NCI-H2196 treated with DMSO at 0.1 percent for 48 hours (cell line): Measurements from ENCODE around the gene KLHDC4.
"Not testable (repeated sequence)": the region's sequence is repeated elsewhere in the genome, so short reads cannot be mapped to it uniquely, and the experiment has no call there.

Source experiments
- DNase-seq: peaks from one replicate; lab custom pipeline; 2025; ENCODE audit not compliant: unreplicated experiment; lab: John Stamatoyannopoulos, UW

The KLHDC4 gene

DNA sequence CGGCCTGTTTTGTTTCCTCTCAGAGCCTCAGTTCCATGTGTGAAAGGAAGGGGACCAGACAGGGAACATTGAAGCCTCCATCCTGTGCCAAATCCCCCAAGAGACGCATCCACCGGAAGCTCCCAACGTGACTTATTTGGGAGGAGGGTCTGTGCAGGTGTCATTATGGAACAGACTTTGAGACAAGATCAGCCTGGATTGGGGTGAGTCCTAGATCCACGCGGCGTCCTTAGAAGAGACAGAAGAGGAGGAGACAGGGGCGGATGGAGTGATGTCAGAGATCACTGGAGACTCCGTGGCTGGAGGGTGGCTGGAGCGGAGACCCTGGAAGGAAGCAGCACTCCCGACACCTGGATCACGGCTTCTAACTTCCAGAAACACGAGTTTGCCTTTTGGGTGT lies 80.0 kb downstream of the KLHDC4 start:
- no peak for DNase-seq

DNA sequence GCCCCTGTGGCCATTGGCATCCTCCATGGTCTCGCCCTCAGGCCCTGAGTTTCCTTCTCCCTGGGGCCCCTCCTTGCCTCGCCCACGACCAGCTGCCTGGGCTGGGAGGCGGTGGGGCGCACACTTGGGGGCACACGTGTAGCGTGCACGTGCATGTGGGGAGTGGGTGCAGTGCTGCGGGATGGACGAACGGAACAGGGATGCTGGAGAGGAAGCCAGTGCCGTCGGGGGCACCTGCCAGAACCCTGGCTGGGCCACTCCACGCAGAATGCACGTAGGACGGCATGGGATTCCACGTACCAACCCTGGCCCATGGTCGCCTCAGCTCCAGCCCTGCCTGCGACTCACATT lies 80.4 kb downstream of the KLHDC4 start:
- DNase-seq = no peak

DNA sequence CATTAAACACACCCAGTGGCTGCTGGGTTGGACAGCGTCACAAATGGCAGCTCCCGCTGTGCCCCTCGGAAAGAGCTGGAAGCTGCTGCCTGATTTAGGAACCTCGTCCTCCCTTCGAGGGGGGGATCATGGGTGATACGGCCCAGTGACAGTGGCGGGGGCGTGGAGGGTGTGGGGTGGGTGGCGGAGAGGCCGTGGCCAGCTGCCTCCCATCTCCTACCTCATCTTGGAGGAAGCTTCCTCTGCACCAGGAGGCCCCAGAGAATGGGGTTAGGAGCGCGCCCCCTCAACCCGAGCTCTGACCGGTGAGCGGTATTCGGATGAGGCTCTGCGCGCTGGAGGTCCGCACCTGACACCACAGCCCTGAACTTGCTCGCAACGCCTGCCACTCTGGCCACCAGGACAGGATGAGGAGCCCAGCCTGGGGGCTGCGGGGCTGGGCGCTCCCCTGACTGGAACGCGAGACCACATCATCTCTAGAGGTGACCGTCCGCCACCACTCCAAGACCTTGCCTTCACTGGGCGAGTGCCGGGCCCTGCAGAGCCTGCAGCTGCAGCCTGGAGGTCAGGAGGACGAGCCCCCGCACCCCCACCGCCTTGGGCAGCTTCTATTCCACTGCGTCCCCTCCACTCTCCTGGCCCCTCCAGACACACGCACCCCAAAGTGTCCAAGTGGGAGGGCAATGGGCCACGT lies 80.9 kb downstream of the KLHDC4 start:
- no peak for DNase-seq

DNA sequence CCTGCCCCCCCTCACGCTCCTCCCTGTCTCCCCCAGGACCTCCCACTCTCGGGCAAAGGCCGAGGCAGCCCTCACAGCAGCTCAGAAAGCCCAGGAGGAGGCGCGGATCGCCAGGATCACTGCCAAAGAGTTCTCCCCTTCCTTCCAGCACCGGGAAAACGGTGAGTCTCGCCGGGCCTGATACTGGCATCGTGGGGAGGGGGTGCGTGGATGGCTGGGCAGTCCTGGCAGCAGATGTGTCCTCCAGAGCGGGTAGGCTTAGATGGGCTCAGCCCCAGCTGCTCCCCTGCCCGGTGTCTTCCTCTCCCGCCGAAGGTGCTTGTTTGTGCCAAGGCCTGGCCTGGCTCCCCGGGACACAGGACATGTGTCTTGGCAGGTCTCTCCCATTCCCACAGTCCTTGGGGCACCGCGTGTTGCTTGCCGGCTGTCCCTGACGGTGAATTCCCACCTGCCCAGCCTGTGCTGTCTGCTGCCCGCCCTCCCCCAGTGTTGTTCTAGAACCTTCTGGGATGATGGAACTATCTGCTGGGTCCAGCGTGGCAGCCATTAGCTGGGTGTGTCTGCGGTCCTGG lies 81.6 kb downstream of the KLHDC4 start:
- no peak for DNase-seq

DNA sequence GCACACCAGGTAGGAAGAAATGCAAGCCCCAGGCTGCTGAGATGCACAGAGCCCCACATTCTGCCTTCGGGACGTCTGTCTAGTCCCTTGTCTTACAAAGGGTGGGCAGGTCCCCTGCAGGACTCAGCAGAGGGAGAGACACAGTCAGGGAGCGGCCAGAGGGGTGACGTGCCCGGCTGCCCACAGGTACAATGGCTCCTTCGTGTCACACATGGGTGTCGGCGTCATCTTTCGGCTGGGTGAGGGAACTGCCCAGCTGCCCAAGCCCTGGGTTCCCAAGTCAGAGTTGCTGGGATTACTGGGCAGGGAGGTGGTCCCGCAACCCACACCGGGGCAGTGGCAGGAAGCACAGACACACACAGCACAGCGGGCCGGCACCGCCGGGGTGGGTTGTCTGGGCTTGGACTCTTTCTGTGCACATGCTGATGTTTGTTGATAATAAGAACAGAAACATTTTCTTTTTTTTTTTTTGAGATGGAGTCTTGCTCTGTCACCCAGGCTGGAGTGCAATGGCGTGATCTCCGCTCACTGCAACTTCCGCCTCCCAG lies 82.9 kb downstream of the KLHDC4 start:
- DNase-seq = no peak

DNA sequence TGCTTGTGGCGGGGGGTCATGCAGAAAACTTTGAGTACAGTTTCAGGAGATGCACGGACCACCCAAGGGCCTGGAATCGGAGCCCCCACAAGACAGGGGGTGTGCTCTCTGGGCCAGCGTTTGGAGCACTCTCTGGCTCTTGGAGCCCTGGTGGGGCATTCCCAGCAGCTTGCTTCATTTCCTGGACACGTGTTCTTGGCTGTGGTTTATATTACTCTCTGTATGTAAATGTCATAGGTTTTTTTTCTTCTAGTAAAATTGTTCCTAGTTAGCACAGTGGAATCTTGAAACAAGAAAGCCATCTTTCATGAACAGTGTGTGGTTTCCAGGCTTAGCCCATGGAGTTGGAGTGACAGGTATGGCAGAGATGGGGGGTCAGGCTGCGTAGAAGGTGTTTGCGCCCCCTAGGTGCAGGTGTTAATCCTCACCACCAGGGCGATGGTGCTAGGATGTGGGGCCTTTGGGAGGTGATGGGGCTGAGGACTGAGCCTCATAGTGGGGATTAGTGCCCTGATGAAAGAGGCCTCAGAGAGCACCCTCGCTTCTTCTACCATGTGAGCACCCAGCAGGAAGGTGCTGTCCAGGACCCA lies 83.7 kb downstream of the KLHDC4 start:
- no peak for DNase-seq

DNA sequence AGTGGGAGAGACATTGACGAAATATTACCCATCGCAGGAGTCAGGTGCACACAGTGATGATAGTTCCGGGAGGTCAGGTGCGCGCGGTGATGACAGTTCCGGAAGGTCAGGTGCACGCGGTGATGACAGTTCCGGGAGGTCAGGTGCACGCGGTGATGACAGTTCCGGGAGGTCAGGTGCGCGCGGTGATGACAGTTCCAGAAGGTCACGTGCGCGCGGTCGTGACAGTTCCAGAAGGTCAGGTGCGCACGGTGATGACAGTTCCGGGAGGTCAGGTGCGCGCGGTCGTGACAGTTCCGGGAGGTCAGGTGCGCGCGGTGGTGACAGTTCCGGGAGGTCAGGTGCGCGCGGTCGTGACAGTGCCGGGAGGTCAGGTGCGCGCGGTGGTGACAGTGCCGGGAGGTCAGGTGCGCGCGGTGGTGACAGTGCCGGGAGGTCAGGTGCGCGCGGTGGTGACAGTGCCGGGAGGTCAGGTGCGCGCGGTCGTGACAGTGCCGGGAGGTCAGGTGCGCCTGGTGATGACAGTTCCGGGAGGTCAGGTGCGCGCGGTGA lies 84.7 kb downstream of the KLHDC4 start:
- DNase-seq = not testable (repeated sequence)

DNA sequence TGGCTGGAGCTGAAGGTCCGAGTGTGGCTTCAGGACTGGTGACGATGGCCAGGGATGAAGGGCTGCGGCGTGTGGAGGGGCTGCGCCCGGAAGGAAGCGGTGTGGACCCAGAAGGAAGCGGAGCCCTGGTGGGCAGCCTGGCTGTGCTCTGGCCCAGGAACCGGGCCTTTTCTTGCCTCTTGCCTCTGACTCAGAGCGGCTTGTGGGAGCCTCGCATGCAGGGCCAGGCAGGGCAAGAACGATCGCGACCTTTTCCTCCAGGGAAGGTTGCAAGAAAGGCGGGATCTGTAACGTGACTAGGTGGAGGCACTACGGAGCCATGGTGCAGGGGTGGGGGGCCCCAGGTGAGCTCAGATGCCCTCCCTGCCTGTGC lies 85.5 kb downstream of the KLHDC4 start:
- DNase-seq = no peak

DNA sequence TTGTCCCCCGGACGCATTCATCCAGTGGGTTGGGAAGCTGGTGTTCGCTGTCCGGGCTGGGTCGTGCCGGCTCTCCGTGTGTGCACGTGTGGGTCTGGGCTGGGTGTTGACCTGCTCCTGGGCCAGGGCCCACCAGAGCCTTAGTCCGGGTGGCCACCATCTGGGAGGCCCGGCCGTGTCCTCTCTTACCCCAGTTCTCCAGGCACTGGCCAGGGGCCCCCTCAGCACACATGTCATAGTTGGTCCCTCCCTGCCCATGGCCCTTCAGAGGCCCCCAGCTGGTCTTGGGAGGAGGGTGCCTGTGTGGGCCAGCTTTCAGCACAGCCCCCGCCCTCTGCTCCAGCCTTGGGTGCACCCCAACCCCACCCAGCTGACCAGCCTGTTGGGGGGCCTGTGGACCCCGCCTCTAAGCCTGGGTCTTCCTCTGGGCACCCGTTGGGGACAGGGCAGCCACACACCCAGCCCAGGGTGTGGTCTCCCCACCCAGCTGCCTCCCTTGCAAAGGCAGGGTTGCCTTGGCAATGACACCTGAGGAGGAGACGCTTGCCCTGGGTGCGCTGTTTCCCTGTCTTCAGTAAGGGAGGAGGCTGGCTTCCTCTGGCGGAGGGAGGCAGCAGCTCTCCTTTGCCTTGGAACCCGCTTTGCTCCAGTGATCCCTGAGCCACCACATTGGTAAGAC lies 86.1 kb downstream of the KLHDC4 start:
- no peak for DNase-seq

DNA sequence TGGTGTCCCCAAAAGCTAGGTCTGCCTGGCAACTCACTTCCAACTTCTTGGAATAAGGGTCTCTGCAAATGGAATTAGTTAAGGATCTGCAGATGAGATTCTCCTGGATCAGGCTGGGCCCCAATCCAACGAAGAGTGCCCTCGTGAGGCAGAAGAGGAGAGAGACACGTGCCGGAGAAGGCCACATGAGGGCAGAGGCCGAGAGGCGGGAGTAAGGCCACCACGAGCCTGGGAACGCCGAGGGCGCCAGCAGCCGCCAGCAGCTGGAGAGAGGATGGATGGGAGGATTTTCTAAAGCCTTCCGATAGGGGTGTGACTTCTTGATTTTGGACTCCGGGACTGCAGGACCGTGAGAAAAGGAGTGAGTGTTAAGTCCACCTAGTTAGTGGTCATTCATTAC lies 87.2 kb downstream of the KLHDC4 start:
- no peak for DNase-seq

DNA sequence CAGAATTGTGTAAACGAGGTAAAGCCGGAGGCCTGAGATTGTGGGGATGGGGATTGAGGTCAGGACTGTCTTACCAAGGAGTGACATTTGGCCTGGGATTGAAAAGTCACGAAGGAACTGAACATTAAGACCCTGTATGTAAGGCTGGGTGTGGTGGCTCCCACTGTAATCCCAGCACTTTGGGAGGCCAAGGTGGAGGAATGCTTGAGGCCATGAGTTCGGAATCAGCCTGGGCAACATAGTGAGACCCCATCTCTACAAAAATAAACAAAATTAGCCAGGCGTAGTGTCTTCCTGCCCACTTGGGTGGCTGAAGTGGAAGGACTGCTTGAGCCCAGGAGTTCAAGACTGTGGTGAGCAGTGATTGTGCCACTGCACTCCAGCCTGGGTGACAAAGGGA lies 88.0 kb downstream of the KLHDC4 start:
- DNase-seq = no peak

DNA sequence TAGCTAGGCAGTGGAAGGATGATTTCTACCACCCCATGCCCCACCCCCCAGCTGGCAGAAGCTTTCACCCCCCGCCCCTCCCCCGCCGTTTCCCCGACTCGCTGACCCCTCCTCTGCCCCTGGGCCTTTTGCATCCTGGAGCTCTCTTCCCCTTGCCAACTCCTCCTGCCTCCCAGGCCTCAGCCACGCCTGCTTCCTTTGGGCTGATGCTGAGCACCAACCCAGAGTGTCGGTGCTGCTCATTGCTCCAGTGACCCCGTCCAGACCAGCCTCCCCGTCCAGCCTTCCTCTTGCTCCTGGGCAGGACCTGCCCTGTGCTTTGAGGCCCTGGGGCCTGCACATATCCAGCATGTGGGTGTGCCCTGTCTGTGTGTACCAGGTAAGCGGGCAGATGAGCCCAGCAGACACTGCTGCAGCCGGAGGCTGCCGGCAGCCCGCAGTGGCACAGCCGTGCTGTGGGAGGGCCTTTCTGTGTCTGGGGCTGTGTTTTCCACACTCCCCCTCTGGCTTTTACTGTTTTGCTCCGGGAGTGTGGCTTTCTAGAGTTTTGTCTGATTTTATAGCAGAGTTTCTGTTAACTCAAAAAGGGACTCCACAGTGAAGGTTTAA lies 90.6 kb downstream of the KLHDC4 start:
- no peak for DNase-seq

DNA sequence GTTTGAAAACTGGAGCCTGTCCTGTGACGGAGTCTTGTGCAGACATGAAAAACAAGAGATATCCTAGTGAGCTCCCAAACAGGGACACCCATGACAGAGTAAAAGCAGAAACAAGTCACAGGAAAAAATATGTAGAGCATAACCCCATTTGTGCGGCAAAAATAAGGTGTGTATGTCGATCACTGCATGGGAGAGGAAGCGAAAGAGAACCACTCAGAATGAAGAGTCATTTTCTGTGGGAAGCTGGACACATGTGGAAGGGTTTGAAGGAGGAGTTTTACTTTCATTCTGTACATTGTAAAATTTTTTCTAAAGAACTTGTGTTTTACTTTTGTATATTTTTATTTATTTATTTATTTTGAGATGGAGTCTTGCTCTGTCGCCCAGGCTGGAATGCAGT lies 91.4 kb downstream of the KLHDC4 start:
- no peak for DNase-seq

DNA sequence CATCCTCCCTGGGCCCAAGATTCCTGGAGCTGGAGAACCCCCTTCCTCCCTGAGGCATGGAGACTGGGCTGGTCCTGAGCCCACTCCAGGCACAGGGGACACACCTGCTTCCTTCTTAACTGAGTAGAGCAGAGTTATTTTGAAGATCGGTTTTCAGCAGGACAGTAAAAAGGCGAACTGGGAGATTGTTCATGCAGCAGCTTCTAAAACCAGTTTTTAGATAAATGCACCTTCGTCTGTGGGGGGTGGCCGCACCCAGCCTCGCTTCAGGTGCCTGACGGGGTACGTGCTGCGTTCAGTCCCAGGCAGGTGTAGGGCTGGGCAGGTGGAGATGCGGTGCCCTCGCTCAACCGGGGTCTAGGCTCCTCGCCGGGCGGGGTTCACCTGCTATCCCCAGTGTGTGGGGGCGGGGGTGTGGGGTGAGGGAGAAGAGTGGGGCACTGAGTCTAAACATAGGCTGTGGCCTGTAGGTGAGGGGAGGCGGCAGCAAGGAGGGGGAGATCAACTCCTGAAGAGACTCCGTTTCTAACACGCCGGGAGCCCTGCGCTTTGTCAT lies 94.0 kb downstream of the KLHDC4 start:
- DNase-seq = no peak

DNA sequence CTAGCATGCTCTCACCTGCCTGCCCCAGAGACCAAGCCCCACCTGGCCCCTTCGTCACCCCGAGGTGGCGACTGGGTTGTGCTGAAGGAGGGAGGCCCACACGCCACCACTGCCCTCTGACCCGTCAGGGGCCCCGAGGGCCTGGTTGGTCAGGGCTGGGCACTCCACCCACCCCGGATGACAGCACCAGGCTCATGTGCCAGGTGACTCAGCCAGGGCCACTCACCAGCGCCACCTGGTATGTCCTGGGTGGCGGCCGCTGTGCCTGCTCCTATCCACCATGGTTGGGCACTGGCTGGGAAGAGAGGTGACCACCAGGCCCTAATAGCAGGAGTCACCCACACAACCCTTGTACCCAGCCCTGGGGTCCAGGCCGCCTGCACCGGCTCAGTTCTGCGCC lies 94.6 kb downstream of the KLHDC4 start:
- no peak for DNase-seq

DNA sequence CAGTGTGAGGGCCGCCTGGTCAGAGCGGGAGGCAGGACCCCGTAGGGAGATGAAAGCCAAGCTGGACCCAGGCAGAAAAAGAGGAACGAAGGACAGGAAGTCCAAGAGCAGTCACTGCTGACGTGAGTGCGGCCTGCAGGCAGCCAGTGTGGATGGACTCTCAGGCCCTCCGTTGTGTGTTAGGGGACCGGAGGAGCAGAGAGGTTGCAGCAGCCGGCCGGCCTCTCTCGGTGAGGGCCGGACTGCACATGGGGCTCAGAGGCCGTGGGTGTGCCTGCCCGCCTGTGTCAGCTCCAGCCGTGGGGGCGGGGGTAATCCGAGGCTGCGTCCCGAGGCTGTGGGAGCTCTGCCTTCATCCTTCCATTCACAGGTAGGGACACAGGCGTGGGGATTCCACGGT lies 96.1 kb downstream of the KLHDC4 start:
- DNase-seq = no peak

DNA sequence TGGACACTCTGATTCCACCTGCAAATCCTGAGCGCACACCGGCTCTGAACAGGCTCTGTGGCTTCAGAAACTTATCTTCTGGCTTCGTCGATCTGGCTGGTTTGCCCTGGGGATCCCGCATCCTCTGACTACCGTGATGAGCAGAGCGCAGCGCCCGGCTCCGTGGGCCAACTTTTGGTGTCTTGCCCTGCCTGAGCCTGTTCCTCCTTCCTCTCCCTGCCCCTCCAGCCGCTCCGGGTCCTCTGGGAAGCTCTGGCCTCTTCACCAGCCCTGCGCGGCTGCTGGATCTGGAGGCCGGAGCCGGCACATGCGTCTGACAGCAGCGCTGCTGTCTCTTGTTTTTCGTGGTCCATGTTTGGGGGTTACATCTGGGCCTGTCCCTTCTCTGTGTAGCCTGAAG lies 97.8 kb downstream of the KLHDC4 start:
- no peak for DNase-seq

DNA sequence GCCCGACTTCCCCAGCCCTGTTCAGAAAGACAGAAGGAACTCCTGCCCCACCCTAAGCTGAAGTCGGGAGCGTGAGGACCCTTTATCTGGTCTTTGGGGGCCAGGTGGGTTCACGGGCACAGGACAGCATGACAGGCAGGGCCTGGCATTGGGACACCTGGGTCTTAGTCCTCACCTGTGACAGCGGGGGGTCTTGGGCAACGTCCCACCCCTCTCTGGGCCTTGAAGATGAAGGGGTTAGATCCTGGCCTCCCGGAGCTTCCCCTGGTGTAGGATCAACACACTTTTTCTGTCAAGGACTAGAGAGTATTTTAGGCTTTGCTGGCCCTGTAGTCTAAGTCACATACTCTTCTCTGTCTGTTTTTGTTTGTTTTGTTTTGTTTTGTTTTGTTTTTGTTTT lies 98.3 kb downstream of the KLHDC4 start:
- no peak for DNase-seq

DNA sequence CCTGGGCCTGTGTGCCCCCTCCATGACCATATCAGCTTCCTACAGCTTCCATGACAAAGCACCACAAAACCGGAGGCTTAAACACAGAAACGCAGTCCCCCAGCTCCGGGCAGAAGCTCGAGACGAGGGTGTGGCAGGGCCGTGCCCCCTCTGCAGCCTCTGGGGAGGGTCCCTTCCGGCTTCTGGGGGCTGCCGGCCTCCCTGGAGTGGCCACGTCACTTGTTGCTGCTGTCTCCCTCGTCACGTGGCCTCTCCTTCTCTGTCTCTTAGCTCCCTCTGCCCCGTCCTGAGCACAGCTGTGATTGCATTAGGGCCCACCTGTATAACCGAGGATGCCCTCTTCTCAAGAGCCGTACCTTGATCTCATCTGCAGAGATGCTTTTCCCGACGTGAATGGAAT lies 98.9 kb downstream of the KLHDC4 start:
- no peak for DNase-seq

DNA sequence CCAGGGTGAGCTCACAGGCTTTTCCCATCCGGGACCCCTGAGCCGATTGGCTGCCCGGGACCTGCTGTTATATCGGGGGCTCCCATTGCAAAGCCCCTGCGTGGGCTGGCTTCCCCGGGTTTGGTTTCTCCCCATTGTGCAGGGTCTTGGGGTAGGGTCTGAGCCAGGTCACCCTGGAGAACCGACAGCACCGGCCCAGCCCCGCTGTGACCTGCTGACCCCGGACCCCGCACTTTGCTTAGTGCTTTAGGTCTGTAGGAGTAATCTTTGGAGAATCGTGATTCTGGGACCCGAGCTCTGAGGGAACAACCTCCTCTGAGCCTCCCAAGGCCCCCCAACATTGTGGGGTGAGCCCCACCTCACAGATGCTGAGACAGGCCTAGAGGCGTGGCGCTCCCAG lies 100.6 kb downstream of the KLHDC4 start:
- DNase-seq = no peak

DNA sequence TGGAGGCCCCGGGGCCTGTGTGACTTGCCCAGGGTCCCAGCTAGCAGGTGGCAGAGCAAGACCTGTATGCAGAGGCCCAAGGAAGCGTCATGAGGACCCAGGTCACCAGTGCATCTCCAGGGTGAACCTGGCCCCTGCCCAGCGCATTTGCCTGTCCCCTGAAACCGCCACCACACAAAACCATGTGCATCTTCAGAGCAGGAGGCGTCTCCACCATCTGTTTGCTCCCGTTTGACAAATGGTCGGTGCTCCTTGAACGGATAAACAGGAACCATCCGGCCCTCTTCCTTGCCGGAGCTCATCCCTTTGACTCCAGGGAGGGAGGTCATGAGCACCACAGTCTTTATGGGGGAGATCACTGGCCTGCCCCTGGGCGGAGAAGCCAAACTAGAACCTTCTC lies 101.0 kb downstream of the KLHDC4 start:
- DNase-seq = no peak
